Measurements from ENCODE around the gene UBL4B. TPM values are rescaled to one million over a fixed set of nuclear protein-coding genes. Genes with fewer than 3 reads are reported as not detected.
A peak's percentile ranks its signal among the peaks of the same experiment; 100 is the strongest.

Gene UBL4B
- total RNA-seq, 1 experiment from 2014 or later: not detected

GRCh38 chr1:110085671-110086070 lies 26.6 kb upstream of the UBL4B start:
- Histone ChIP-seq H3K4ac (ENCODE audit: low read depth, low read length) (no peak overlapping the region), H2BK15ac (ENCODE audit: low read depth, low read length) (no peak overlapping the region), H4K20me1 (ENCODE audit: control insufficient read depth, insufficient read depth, insufficient read length) (no peaks in the 10 kb centered on the region), H3T11ph (ENCODE audit: low read length) (no peak overlapping the region), H2BK20ac (ENCODE audit: low read depth, low read length, poor library complexity, severe bottlenecking) (no peak overlapping the region), H3K4me2 (ENCODE audit: insufficient read depth, insufficient read length, low read length) (no peak overlapping the region), H3K4me1 (ENCODE audit: insufficient read depth, low read length) (0 out of 2 replicates have a peak, but pooled peaks cover 3% of the 10 kb centered on the region), H3K14ac (ENCODE audit: insufficient read depth, low read length) (no peak overlapping the region), H3K18ac (ENCODE audit: insufficient read length, low read depth, low read length) (no peak overlapping the region), H2AK5ac (ENCODE audit: insufficient read length, low read length) (no peak overlapping the region), H3K56ac (ENCODE audit: insufficient read length, low read depth, low read length) (no peak overlapping the region), H2BK120ac (ENCODE audit: low read depth, low read length, poor library complexity, severe bottlenecking) (no peak overlapping the region), H3K79me2 (ENCODE audit: insufficient read depth, low read length) (no peaks in the 10 kb centered on the region), H3K79me1 (ENCODE audit: insufficient read depth, low read depth, low read length, poor library complexity, severe bottlenecking) (no peaks in the 10 kb centered on the region), H2BK5ac (ENCODE audit: insufficient read length, low read length) (no peak overlapping the region), H2AFZ (ENCODE audit: low read length) (no peak overlapping the region), H3K27me3 (ENCODE audit: insufficient read depth, low read length) (peaks cover 49% of the 10 kb centered on the region), H4K91ac (ENCODE audit: insufficient read length, low read depth, low read length) (no peak overlapping the region), H3K9ac (ENCODE audit: extremely low read depth, insufficient read length, low read length) (no peak overlapping the region), H3K23me2 (ENCODE audit: insufficient read length, low read depth, low read length, poor library complexity, severe bottlenecking) (peaks cover 10% of the 10 kb centered on the region), H3K23ac (ENCODE audit: insufficient read length, low read depth, low read length) (no peak overlapping the region), H4K5ac (ENCODE audit: insufficient read length, low read depth, low read length) (no peak overlapping the region), H3K27ac (ENCODE audit: insufficient read length, low read depth, low read length) (no peak overlapping the region), H4K8ac (replicated peaks; ENCODE audit: insufficient read length, low read depth, low read length) (no peak overlapping the region), H2BK12ac (ENCODE audit: insufficient read length, low read depth, low read length) (no peak overlapping the region), H3K9me3 (ENCODE audit: control insufficient read depth, low read depth, low read length) (no peaks in the 10 kb centered on the region)
- no peaks in the 10 kb centered on the region; a peak in 1 of 5 replicates for H3K9me3 Mint-ChIP-seq
- H3K4me1 Mint-ChIP-seq: peaks cover 23 to 44% of the 10 kb centered on the region in 2 experiments
- no peak for TF ChIP-seq CTCF (conservative IDR thresholded peaks at IDR 0.05)
- H3K4me3 Mint-ChIP-seq: peak overlapping the region in 1 of 2 experiments; percentile 8; a peak in 2 of 5 replicates
- H3K27ac Mint-ChIP-seq: no peak overlapping the region
- no peak for DNase-seq
- WGBS (ENCODE audit: extremely low coverage, insufficient read length, low lambda C conversion rate): no CpG with 5 or more reads among the region's 5 CpGs
- no peaks in the 10 kb centered on the region for H3K36me3 Mint-ChIP-seq (ENCODE audit: insufficient read depth in 1 of 3, low read depth in 3 of 3)
- peaks cover 80% of the 10 kb centered on the region for H3K27me3 Mint-ChIP-seq (ENCODE audit: low read depth)
